ENCODE measurements around the gene WASHC4.

DNA sequence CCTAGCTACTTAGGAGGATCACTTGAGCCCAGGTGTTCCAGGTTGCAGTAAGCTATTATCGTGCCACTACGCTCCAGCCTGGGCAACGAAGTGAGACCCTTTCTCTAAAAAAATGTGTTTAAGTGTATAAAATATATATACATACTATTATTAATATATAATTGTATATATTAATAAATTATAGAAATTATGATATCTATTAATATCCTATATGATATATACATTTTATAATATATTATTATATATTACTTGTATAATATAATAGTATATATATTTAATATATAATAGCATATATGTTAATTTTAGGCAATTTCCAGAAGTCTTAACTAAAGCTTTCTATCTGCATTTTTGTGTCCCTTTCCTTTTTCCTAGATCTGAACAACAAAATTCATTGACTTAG, 35.5 kb upstream of the WASHC4 start:
- TF ChIP-seq CTCF (conservative IDR thresholded peaks at IDR 0.05; ENCODE audit: low read depth in 2 of 2) = no peak
- no peak for TF ChIP-seq ZNF331 (CRISPR knock-in tag; IDR thresholded peaks at IDR 0.05; ENCODE audit: low read depth)
- no peak for TF ChIP-seq EZH2 (IDR thresholded peaks at IDR 0.05; ENCODE audit: low read depth, unreplicated experiment)
- TF ChIP-seq EZH2phosphoT487 (IDR thresholded peaks at IDR 0.05; ENCODE audit: unreplicated experiment) = no peak
- no peak for TF ChIP-seq POLR2AphosphoS5 (IDR thresholded peaks at IDR 0.05; ENCODE audit: low read depth)
- TF ChIP-seq CREB1 (CRISPR knock-in tag; IDR thresholded peaks at IDR 0.05; ENCODE audit: low read depth) = no peak
- no peak for TF ChIP-seq REST (IDR thresholded peaks at IDR 0.05; ENCODE audit: unreplicated experiment)
- no peak for TF ChIP-seq JUNB (IDR thresholded peaks at IDR 0.05; ENCODE audit: unreplicated experiment)
- no peak for TF ChIP-seq NANOG (IDR thresholded peaks at IDR 0.05; ENCODE audit: borderline replicate concordance)
- TF ChIP-seq, protein P1, sequence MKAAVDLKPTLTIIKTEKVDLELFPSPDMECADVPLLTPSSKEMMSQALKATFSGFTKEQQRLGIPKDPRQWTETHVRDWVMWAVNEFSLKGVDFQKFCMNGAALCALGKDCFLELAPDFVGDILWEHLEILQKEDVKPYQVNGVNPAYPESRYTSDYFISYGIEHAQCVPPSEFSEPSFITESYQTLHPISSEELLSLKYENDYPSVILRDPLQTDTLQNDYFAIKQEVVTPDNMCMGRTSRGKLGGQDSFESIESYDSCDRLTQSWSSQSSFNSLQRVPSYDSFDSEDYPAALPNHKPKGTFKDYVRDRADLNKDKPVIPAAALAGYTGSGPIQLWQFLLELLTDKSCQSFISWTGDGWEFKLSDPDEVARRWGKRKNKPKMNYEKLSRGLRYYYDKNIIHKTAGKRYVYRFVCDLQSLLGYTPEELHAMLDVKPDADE (IDR thresholded peaks at IDR 0.05) = no peak
- no peak for TF ChIP-seq STAT1 (IDR thresholded peaks at IDR 0.05; ENCODE audit: unreplicated experiment)
- no peak for TF ChIP-seq ZNF114 (CRISPR knock-in tag; IDR thresholded peaks at IDR 0.05)
- TF ChIP-seq ZNF462 (CRISPR knock-in tag; IDR thresholded peaks at IDR 0.05) = no peak

Measured in GM23338 (cell line).